Epithelial cell of alveolus of lung (primary cell): ENCODE data around the gene FHL2. TPM values are rescaled to one million over a fixed set of nuclear protein-coding genes. Genes with fewer than 3 reads are reported as not detected.

Experiments used
- total RNA-seq: library from RNA; depleted of rRNA; stranded (reverse); fragments of >200 nt; gene quantifications from 2 replicates; pipeline ENCODE4 v1.2.1, GENCODE V29; 2015

The FHL2 gene, protein sequence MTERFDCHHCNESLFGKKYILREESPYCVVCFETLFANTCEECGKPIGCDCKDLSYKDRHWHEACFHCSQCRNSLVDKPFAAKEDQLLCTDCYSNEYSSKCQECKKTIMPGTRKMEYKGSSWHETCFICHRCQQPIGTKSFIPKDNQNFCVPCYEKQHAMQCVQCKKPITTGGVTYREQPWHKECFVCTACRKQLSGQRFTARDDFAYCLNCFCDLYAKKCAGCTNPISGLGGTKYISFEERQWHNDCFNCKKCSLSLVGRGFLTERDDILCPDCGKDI
- total RNA-seq, result 240 and 443 TPM in 2 replicates

GRCh38 chr2:105398336-105399206, at the start of gene FHL2:
Gene FHL2 (minus strand): TSS chr2:105399051. CDS start chr2:105386516, 12,535 bp downstream.

GRCh38 chr2:105337122-105338019, 61.5 kb downstream of the FHL2 start, which contains the start of gene C2orf49:
Gene C2orf49 (plus strand): TSS chr2:105337540. CDS start chr2:105337588, 48 bp downstream.

GRCh38 chr2:105329561-105330495, 69.0 kb downstream of the FHL2 start, which contains the start of gene TGFBRAP1:
Gene TGFBRAP1 (minus strand): TSS chr2:105329735. CDS start chr2:105308301, 21,434 bp downstream.

Other genes with a start within 250 kb of the FHL2 start
- not detected in 2 replicates for gene GPR45, start 157.3 kb downstream of the FHL2 start, total RNA-seq
- gene TGFBRAP1, start 69.3 kb downstream of the FHL2 start, total RNA-seq, result 12.2 and 13.0 TPM in 2 replicates
- 9.1 and 36.7 TPM in 2 replicates for gene C2orf49, start 61.5 kb downstream of the FHL2 start, total RNA-seq